GM23338 (cell line): ENCODE data around the gene FAM171A2. TPM values are rescaled to one million over a fixed set of nuclear protein-coding genes. Genes with fewer than 3 reads are reported as not detected.

Source experiments
- ATAC-seq: fragments of 200-7000 bp; cut with Tn5 transposase; 3 replicates; pipeline ENCODE4 v1.9.1; 2020
- DNase-seq: peaks from one replicate; pipeline ENCODE4 v3.0.0-alpha.2; 2015; ENCODE audit warnings: low spot score
- H2AFZ ChIP-seq: fragments of 200-600 bp; sonication (generic); 2 replicates; pipeline ENCODE4 v1.8.0; 2016; ENCODE audit warnings: antibody characterized with exemption, mild to moderate bottlenecking, moderate library complexity
- H3F3A ChIP-seq: fragments of 200-600 bp; sonication (generic); replicated peaks from 2 replicates; pipeline ENCODE4 v1.8.0; 2017; ENCODE audit warnings: antibody characterized with exemption, mixed run types, low read depth
- H3K27ac ChIP-seq: fragments of 200-600 bp; sonication (generic); 2 replicates; pipeline ENCODE4 v1.6.1; 2016; ENCODE audit warnings: low read depth
- H3K27me3 ChIP-seq: fragments of 200-600 bp; sonication (generic); 2 replicates; pipeline ENCODE4 v1.8.0; 2016; ENCODE audit warnings: mild to moderate bottlenecking, mixed run types, moderate library complexity; ENCODE audit not compliant: insufficient read depth
- H3K36me3 ChIP-seq: fragments of 200-600 bp; sonication (generic); 2 replicates; pipeline ENCODE4 v1.8.0; 2016; ENCODE audit warnings: mild to moderate bottlenecking; ENCODE audit not compliant: insufficient read depth
- H3K4me1 ChIP-seq: fragments of 200-600 bp; sonication (generic); 2 replicates; pipeline ENCODE4 v1.8.0; 2016; ENCODE audit warnings: mild to moderate bottlenecking, moderate library complexity; ENCODE audit not compliant: insufficient read depth
- H3K4me2 ChIP-seq: fragments of 200-600 bp; sonication (generic); 2 replicates; pipeline ENCODE4 v1.7.1; 2017; ENCODE audit warnings: mixed run types
- H3K4me3 ChIP-seq: fragments of 200-600 bp; sonication (generic); 2 replicates; pipeline ENCODE4 v1.6.1; 2016; ENCODE audit warnings: mixed run types
- H3K79me2 ChIP-seq: fragments of 200-600 bp; sonication (generic); replicated peaks from 2 replicates; pipeline ENCODE4 v1.8.0; 2017; ENCODE audit warnings: mild to moderate bottlenecking; ENCODE audit not compliant: insufficient read depth
- H3K9me2 ChIP-seq: fragments of 200-600 bp; sonication (generic); 2 replicates; pipeline ENCODE4 v1.8.0; 2017; ENCODE audit not compliant: insufficient read depth
- H4K20me1 ChIP-seq: fragments of 200-600 bp; sonication (generic); replicated peaks from 2 replicates; pipeline ENCODE4 v1.8.0; 2017; ENCODE audit warnings: mild to moderate bottlenecking; ENCODE audit not compliant: insufficient read depth
- H3K27ac Mint-ChIP-seq: 2 replicates; pipeline ENCODE4 v1.8.0; 2020; ENCODE audit warnings: inconsistent platforms, mild to moderate bottlenecking, moderate library complexity, mixed read lengths
- H3K27me3 Mint-ChIP-seq: 3 replicates; pipeline ENCODE4 v1.8.0; 2022; ENCODE audit warnings: low read depth, mild to moderate bottlenecking, moderate library complexity, mixed read lengths, inconsistent platforms; ENCODE audit not compliant: insufficient read depth, poor library complexity
- H3K36me3 Mint-ChIP-seq: 3 replicates; pipeline ENCODE4 v1.8.0; 2021; ENCODE audit warnings: low read depth, mild to moderate bottlenecking, inconsistent platforms, moderate library complexity, mixed read lengths
- H3K4me1 Mint-ChIP-seq: 3 replicates; pipeline ENCODE4 v1.8.0; 2020; ENCODE audit warnings: mild to moderate bottlenecking, inconsistent platforms, mixed read lengths
- H3K4me3 Mint-ChIP-seq: 3 replicates; pipeline ENCODE4 v1.8.0; 2021; ENCODE audit warnings: moderate library complexity, mild to moderate bottlenecking, inconsistent platforms, mixed read lengths
- H3K9me3 Mint-ChIP-seq: 3 replicates; pipeline ENCODE4 v1.8.0; 2020; ENCODE audit warnings: moderate library complexity, mild to moderate bottlenecking, inconsistent platforms, mixed read lengths
- CREB1 ChIP-seq: fragments of 250-450 bp; sonication (Bioruptor Pico); IDR thresholded peaks from 2 replicates; pipeline ENCODE4 v1.5.0; 2020; ENCODE audit warnings: low read depth, mild to moderate bottlenecking, moderate library complexity
- ETS1 ChIP-seq: IDR thresholded peaks from 2 replicates; pipeline ENCODE4 v1.6.1; 2016; ENCODE audit warnings: antibody characterized with exemption
- EZH2 ChIP-seq: fragments of 200-600 bp; sonication (generic); IDR thresholded peaks from one replicate; pipeline ENCODE4 v1.8.0; 2017; ENCODE audit warnings: antibody characterized with exemption, mild to moderate bottlenecking, low read depth; ENCODE audit not compliant: unreplicated experiment
- EZH2phosphoT487 ChIP-seq: fragments of 200-600 bp; sonication (generic); IDR thresholded peaks from one replicate; pipeline ENCODE4 v1.8.1; 2018; ENCODE audit warnings: antibody characterized with exemption; ENCODE audit not compliant: unreplicated experiment
- JUNB ChIP-seq: IDR thresholded peaks from one replicate; pipeline ENCODE4 v1.6.1; 2016; ENCODE audit warnings: antibody characterized with exemption; ENCODE audit not compliant: unreplicated experiment
- NANOG ChIP-seq: IDR thresholded peaks from 2 replicates; pipeline ENCODE4 v1.6.1; 2016; ENCODE audit warnings: antibody characterized with exemption, borderline replicate concordance
- POLR2AphosphoS5 ChIP-seq: IDR thresholded peaks from 2 replicates; pipeline ENCODE4 v1.6.1; 2016; ENCODE audit warnings: antibody characterized with exemption, low read depth
- REST ChIP-seq: IDR thresholded peaks from one replicate; pipeline ENCODE4 v1.6.1; 2018; ENCODE audit warnings: antibody characterized with exemption; ENCODE audit not compliant: unreplicated experiment
- STAT1 ChIP-seq: IDR thresholded peaks from one replicate; pipeline ENCODE4 v1.6.1; 2016; ENCODE audit warnings: antibody characterized with exemption; ENCODE audit not compliant: unreplicated experiment
- ZNF114 ChIP-seq: fragments of 250-450 bp; sonication (Bioruptor Pico); IDR thresholded peaks from 2 replicates; pipeline ENCODE4 v1.5.0; 2020; ENCODE audit warnings: mild to moderate bottlenecking, moderate library complexity
- ZNF331 ChIP-seq: fragments of 250-450 bp; sonication (Bioruptor Pico); IDR thresholded peaks from 2 replicates; pipeline ENCODE4 v1.5.0; 2020; ENCODE audit warnings: low read depth, mild to moderate bottlenecking, moderate library complexity
- ZNF462 ChIP-seq: fragments of 250-450 bp; sonication (Bioruptor Pico); IDR thresholded peaks from 2 replicates; pipeline ENCODE4 v1.5.0; 2020; ENCODE audit warnings: mild to moderate bottlenecking, moderate library complexity
- polyA plus RNA-seq: library from polyadenylated mRNA; unstranded; fragments of >200 nt; fragmentation: Nextera tagmentation; extraction: Ambion mirVana; gene quantifications from 2 replicates; pipeline ENCODE4 v1.2.1, GENCODE V29; 2016
- total RNA-seq: library from RNA; depleted of rRNA; stranded (reverse); fragments of >200 nt; shearing (Covaris generic); gene quantifications from 2 replicates; pipeline ENCODE4 v1.2.3, GENCODE V29; 2014
- TF ChIP-seq, protein P1 (sequence below), 2 experiments: fragments of 200-600 bp in 1 of 2; sonication (generic) in 1 of 2; conservative IDR thresholded peaks; 2 replicates each; pipeline versions ENCODE4 v1.5.1 to v1.6.1; 2016 to 2017; ENCODE audit warnings: antibody characterized with exemption in 2 of 2, low read depth in 2 of 2, mild to moderate bottlenecking in 2 of 2, moderate library complexity in 1 of 2

FAM171A2 gene
- total and polyA plus RNA-seq, 2 experiments from 2014 or later: 4.1 to 35.4 TPM

- TF ChIP-seq EZH2: no peak
- TF ChIP-seq EZH2phosphoT487: no peak
Observed at GRCh38 chr17:44379887-44380286, 16.2 kb upstream of the FAM171A2 start (continued).

DNA sequence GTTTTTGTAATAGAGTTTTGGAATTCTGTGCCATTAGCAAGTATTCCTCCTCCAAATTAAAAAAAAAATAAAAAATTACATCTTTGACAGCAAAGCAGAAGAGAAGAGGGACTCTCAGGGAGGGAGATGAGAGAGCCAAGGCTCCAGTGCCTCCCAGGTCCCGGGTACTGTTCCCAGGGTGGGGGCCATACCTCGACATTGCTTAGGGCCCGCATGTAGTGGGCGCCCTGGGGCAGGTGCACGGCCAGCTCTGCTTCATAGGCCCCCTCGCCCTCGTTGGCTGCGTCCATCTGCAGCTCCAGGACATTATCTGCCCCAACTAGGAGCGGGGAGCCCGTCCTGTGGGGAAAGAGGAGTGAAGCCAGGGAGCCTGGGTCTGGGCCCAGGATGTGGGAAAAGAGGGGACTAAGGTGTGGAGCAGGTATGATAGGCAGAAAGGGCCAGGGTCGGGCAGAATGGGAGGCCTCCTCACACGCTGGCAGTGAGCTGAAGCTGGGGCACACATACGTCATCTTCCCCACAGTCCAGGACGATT, 14.6 kb upstream of the FAM171A2 start:
- Mint-ChIP-seq H3K36me3 (peaks cover 3% of the 10 kb centered on the region; the same call in 2 of the 3 replicates), H3K27ac (no peak overlapping the region), H3K4me1 (peaks cover 26% of the 10 kb centered on the region), H3K27me3 (peaks cover 24% of the 10 kb centered on the region), H3K9me3 (no peaks in the 10 kb centered on the region; the same call in 2 of the 3 replicates), H3K4me3 (no peak overlapping the region)
- no peaks in the 10 kb centered on the region for H3K36me3 ChIP-seq
- no peaks in the 10 kb centered on the region for H4K20me1 ChIP-seq
- H3F3A ChIP-seq: peaks cover 8% of the 10 kb centered on the region
- ATAC-seq (no peak), DNase-seq (no peak)
- no peaks in the 10 kb centered on the region for H3K79me2 ChIP-seq
- H3K4me1 ChIP-seq: peaks cover 16% of the 10 kb centered on the region
- H3K27ac ChIP-seq: no peak overlapping the region
- peaks cover 17% of the 10 kb centered on the region for H3K27me3 ChIP-seq
- no peak overlapping the region for H3K4me2 ChIP-seq
- no peak for TF ChIP-seq STAT1
- no peak for TF ChIP-seq JUNB
- TF ChIP-seq ZNF462: no peak
- no peak for TF ChIP-seq CREB1
- TF ChIP-seq ETS1: no peak
- TF ChIP-seq REST: no peak
- TF ChIP-seq ZNF114 (CRISPR knock-in tag): no peak
- no peak for TF ChIP-seq EZH2
- TF ChIP-seq NANOG: no peak
- TF ChIP-seq POLR2AphosphoS5: no peak
- no peak for TF ChIP-seq EZH2phosphoT487
- TF ChIP-seq, protein P1, sequence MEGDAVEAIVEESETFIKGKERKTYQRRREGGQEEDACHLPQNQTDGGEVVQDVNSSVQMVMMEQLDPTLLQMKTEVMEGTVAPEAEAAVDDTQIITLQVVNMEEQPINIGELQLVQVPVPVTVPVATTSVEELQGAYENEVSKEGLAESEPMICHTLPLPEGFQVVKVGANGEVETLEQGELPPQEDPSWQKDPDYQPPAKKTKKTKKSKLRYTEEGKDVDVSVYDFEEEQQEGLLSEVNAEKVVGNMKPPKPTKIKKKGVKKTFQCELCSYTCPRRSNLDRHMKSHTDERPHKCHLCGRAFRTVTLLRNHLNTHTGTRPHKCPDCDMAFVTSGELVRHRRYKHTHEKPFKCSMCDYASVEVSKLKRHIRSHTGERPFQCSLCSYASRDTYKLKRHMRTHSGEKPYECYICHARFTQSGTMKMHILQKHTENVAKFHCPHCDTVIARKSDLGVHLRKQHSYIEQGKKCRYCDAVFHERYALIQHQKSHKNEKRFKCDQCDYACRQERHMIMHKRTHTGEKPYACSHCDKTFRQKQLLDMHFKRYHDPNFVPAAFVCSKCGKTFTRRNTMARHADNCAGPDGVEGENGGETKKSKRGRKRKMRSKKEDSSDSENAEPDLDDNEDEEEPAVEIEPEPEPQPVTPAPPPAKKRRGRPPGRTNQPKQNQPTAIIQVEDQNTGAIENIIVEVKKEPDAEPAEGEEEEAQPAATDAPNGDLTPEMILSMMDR (conservative IDR thresholded peaks at IDR 0.05; ENCODE audit: low read depth in 2 of 2): no peak; a peak in 1 of 4 replicates
- TF ChIP-seq ZNF331: no peak
- H3K4me3 ChIP-seq: no peak overlapping the region
- H3K9me2 ChIP-seq: no peaks in the 10 kb centered on the region
- H2AFZ ChIP-seq: no peak overlapping the region
